Dedifferentiated amniotic fluid mesenchymal stem cell (primary cell): ENCODE results near the gene IFITM10.

ENCODE experiments used
- DNase-seq: peaks from one replicate; pipeline ENCODE4 v3.0.0-alpha.2; 2016; ENCODE audit errors: extremely low spot score

IFITM10 gene

GRCh38 chr11:1752907-1753228, 2.5 kb upstream of the IFITM10 start:
- DNase-seq: no peak

GRCh38 chr11:1751999-1752906, 1.9 kb upstream of the IFITM10 start:
- DNase-seq: no peak

GRCh38 chr11:1751531-1751921, 1.1 kb upstream of the IFITM10 start:
- no peak for DNase-seq

- DNase-seq: no peak
These were observed 590 bp upstream of the IFITM10 start for GRCh38 chr11:1750840-1751530.

- DNase-seq: peak; percentile 61
These were observed 722 bp downstream of the IFITM10 start for GRCh38 chr11:1749395-1750351.

GRCh38 chr11:1748636-1749394, 1.6 kb downstream of the IFITM10 start:
- DNase-seq: no peak

GRCh38 chr11:1747753-1748635, 2.4 kb downstream of the IFITM10 start:
- no peak for DNase-seq

GRCh38 chr11:1746956-1747752, 3.2 kb downstream of the IFITM10 start:
- DNase-seq: no peak

- DNase-seq: no peak
These were observed 3.9 kb downstream of the IFITM10 start for GRCh38 chr11:1746511-1746931.

- no peak for DNase-seq
These were observed 4.6 kb downstream of the IFITM10 start for GRCh38 chr11:1745701-1746320.

- DNase-seq: no peak
These were observed 5.3 kb downstream of the IFITM10 start for GRCh38 chr11:1744891-1745700.

- no peak for DNase-seq
These were observed 6.1 kb downstream of the IFITM10 start for GRCh38 chr11:1744137-1744886.

- no peak for DNase-seq
These were observed 6.7 kb downstream of the IFITM10 start for GRCh38 chr11:1743585-1744136.

- no peak for DNase-seq
These were observed 7.4 kb downstream of the IFITM10 start for GRCh38 chr11:1742869-1743584.

- DNase-seq: no peak
These were observed 8.0 kb downstream of the IFITM10 start for GRCh38 chr11:1742371-1742770.

- no peak for DNase-seq
These were observed 8.7 kb downstream of the IFITM10 start for GRCh38 chr11:1741741-1742140.
